ENCODE data around the gene ITGAV.

The ITGAV gene

DNA sequence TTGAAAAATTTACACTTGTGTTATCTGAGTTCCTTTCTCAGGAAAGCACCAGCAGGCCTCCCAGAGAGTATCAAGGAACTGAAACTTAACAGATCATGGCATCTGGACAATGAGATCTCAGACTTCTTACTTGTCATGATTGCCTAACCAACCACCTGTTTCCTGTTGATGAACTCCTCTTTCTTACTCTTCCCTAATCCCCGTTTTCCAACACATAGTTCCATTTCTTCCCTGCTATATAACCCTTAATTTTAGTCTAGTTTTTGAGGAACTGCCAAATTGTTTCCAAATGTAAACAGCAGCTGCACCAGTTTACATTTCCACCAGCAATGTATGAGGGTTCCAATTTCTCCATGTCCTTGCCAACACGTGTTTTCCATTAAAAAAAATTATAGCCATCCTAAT lies 98.0 kb downstream of the ITGAV start:
- no peak for DNase-seq

DNA sequence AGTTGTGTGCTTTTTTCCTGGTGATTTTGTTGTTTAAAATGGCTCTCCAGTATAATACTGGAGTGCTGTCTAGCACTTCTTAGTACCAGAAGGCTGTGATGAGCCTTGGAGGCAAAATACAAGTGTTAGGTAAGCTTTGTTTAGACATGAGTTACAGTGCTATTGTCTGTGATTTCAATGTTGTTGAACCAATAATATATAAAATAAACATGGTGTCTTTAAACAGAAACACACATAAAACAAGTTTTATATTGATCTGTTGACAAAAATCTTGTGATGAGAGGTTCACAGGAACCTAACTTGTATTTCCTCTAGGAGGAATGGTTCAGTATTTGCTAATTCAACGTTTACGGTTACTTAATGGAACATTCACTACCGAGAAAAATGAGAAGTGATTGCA lies 99.0 kb downstream of the ITGAV start:
- DNase-seq = no peak

DNA sequence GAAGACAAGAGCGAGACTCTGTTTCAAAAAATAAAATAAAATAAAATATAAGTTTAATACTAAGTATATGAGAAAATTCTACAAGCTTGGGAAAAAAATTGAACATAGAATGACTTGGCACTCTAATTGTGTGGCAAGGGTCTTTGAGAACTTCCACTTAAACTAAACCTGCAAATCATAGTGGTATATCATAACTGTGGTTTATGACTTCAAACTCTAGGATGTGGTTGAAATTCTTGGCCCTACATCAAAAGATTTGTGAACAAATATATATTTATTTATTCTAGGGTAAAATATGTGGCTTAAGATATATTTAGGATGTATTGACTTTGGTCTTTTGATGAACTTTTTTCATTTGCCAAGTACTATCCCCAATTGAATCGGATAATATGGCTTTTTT lies 100.9 kb downstream of the ITGAV start:
- no peak for DNase-seq

DNA sequence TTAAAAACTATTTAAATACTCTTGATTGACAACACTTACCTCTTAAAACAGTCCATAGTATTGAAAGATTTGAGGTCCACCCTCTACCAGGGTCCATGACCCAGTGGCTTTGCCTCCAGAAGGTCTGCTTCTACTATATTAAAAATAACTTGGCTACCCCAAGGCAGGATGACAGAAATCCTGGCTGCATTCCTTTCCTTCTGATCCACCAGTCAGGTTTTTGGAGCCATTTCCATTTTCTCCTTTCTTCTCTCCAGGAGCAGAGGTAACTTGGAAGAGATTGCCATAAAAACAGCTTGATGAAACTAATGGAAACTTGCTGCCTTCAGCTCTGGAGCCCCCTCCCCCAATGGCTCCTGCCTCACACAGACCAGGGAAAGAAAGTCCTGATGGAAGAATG lies 101.4 kb downstream of the ITGAV start:
- no peak for DNase-seq

DNA sequence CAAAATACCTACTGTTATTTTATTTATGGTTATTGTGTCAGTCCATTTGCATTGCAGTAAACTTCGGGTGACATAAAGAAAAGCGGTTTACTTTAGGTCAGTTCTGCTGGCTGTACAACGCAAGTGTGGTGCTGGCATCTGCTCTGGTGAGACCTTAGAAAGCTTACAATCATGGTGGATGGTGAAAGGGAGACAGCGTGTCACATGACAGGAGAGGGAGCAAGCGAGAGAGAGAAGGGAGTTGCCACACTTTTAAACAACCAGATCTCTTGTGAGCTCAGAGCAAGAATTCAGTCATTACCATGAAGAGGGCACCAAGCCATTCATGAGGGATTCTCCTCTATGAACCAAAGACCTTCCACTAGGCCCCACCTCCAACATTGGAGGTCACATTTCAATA lies 102.0 kb downstream of the ITGAV start:
- DNase-seq = no peak

DNA sequence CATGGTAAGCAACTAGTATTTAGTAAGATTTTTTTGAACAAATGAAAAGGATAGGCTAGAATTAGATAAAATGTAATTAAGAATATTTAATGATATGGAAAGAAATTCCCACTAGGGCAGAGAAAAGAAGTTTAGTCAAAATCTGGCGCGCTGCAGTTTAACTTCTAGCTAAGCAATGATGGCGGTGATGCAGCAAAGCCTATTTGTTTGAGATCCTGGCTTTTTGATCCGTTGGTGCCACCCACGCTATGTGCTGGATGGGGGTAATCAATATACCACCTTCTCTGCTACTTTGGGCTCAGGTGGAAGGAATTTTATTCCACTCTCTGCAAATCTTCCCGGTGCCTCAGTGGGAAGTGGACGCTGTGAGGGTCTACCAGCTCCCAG lies 103.6 kb downstream of the ITGAV start:
- no peak for DNase-seq

DNA sequence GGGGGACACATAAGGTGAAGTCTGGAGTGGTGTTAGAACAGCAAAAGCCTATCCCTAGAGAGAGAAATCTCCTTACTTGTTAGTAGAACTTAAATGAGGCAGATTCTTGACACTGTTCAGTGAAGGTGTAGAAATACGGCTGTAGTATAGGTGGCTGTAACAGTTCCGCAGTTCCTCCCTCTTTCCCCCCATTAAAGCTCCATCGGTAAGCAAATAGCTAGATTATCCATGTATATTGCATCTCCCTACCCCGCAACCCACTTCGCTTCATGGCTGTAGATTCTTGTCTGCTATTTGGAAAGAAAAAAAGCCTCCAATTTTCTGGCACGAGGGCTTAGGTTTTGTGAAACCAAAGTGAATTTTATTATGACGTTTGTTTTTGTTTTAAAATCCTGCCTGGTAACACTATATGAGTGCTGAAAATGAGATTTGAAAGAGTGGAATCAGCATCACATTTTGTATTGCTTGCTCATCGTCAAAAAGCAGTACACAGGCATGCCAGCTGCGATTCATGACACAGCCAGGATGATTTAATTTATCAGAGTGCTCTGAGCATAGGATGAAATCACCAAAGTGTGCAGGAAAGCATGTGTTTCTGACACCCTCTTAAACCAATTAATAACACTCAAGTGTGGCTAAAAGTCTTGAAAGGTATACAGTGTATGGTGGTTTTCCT lies 105.4 kb downstream of the ITGAV start:
- no peak for DNase-seq

DNA sequence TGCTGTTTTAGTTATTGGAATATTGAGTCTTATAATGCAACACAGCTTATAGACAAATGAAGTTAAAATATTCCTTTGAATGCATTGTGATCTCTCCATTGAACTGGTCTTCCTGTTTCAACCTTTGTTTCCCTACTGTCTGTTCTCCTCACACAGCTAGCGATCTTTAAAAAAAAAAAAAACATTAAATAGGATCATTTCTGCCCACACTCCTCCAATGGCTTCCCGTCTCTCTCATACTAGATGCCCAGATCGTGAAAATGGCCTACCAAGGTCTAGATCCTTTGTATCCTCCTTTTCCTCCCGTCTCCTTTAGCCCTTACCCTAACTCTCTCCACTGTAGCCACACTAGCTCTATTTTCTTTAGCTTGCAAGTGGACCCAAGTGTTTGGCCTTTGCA lies 106.4 kb downstream of the ITGAV start:
- no peak for DNase-seq

DNA sequence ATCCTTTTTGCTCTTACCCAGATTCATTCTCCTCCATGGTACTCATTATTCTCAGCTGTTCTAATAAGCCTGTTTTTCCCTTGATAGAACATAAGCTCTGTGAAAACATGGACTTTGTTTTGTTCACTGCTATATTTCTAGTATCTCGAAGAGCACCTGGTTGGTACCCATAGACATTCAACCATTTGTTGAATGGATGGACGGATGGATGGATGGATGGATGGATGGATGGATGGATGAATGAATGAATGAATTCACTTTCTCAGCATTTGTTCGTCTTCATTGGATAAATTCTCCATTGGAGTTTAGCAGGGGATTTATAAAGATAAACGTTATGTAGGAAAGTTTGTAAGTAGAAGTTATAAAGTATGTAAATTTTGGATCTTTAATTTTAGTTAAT lies 106.9 kb downstream of the ITGAV start:
- no peak for DNase-seq

DNA sequence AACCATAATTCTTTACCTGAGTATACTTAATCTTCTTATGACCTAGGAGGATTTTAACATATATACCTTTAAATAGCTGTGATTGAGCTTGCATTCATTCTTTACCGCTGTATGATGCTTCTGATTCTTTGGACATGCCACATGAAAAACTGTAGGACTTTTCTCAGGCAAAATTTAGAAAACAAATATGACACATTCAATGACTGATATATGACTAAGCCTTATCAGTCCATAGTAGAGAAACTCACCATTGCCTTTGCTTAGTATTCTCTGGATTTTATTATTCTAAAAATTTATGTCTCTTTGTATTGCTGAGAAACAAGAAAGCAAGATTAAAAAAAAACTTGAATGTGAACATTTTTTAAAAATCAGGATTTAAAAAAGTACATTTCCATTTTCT lies 107.7 kb downstream of the ITGAV start:
- no peak for DNase-seq

DNA sequence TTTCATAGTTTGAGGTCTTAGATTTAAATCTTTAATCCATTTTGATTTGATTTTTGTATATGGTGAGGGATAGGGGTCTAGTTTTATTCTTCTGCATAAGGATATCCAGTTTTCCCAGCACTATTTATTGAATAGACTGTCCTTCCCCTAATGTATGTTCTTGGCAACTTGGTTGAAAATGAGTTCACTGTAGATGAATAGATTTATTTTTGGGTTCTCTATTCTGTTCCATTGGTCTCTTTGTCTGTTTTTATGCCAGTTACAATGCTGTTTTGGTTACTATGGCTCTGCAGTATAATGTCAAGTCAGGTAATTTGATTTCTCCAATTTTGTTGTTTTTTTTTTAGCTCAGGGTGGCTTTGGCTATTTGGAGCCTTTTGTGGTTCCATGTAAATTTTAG lies 109.9 kb downstream of the ITGAV start:
- DNase-seq = no peak

DNA sequence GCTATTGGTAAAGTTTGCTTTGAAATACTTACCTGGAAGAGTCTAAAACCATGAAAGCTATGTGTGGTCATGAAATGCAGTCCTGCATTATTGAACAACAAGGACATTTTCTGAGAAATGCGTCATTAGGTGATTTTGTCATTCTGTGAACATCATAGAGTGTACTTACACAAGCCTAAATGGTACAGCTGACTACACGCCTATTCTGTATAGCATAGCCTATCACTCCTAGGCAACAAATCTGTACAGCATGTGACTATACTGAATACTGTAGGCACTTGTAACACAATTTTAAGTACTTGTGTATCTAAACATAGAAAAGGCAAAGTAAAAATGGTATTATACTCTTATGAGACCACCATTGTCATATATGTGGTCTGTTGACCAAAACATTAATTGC lies 112.2 kb downstream of the ITGAV start:
- DNase-seq = no peak

DNA sequence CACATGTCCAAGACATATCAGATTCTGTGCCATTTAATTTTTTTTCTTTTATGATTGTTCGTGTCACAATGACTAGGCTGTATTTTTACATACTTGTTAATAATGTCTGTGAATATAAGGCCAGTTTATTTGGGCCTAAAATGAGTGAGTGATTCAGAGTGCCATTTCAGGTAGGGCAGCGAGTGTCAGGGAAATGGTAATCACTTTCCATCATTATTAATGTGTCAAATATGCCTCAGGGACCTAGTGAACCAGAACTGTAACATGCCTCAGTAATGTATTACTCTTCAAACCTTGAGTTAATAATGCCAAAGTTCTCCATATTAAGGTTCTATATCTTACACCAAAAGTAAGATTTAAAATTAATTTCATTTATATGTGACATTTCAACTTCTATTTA lies 112.6 kb downstream of the ITGAV start:
- DNase-seq = no peak

DNA sequence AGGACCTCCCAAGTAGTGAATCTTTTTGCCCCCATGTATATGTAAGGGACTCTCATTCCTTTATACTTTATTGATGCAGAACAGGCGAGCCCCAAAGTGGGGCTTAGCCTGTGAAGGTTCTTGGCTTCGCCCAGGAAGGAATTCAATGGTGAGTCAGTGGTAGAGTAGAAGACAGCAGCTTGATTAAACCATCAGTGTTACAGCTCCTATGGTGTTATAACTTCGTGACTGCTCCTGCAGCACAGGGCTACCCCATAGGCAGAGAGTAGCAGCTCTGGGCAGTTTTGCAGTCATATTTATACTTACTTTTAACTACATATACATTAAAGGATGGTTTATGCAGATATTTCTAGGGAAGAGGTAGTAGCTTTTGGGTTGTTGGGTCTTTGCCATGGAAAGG lies 115.0 kb downstream of the ITGAV start:
- DNase-seq = no peak

DNA sequence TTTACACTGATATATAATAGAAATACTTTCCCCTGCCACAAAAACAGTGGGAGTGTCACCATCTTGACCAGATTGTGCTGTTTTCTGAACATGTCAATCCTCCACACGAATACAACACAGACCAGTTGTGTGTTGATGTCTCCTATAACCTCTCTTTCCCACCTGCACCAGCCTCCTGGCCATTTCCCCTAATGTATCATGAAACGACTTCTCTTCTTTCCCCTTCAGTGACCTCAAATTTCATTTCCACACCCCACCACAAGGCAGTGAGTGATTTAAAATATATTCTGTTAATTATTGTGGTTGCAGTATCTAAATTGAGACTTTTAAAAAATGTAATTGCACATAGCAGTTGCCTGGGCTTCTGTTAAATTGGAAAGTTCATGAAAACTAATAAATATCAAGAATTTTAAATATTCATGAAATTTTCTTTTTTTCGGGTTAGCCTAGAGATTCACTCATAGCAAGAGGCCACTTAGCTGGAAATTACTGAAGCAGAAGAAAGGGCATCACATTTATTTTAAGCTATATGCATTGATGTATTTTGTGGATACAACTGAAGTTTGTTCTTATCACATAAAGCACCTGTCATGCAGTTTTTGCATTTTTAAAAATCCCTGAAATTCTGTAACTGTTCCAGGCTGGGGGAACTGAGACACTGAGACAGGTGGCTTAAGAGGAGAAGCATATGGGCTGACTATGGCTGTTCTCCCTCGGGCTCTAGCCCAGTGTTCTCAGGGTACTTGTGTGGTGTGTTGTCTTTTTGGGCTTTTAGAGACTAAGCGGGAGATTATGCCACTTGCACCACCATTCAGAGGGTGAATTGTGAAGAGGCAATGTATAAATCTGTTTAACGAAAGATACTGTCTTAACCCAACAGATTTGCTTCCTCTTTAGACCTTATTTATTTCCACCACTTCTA lies 119.9 kb downstream of the ITGAV start:
- no peak for DNase-seq

DNA sequence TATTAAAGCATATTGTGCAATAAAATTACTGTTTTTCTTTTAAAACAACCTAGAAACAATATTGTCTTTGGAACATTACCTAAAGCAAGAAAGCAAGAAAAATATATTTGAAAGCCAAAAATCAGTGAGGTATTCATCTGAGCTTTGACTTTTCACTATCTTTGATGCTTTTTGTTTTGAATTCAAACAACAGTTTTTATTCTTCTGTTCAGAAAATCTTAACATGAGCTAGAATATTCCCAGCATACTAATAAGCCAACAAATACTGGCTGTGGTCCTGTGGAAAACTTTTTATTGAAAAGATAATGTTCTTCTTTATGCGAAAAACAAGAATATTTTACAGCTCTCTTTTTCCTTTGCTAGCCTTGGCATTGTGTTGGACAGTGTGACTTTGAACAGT lies 123.8 kb downstream of the ITGAV start:
- DNase-seq = no peak

DNA sequence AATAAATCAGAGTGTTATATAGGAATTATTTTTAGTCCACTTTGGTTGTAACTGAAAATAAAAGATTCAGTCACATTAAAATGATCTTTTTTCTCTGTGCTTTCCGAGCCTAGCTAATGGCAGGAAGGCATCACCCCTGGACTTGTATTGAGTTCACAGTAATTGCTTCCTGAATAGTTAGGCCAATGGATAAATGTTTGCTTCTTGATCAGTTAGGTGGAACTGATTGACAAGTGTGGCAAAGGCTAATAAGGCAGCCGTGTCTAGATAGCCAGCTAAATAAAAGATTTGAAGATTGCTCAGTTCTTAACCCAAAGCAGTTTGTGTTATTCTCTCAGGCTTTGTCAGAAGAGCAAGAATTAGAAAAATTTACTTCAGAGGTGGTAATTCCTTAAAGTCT lies 124.8 kb downstream of the ITGAV start:
- DNase-seq = no peak

DNA sequence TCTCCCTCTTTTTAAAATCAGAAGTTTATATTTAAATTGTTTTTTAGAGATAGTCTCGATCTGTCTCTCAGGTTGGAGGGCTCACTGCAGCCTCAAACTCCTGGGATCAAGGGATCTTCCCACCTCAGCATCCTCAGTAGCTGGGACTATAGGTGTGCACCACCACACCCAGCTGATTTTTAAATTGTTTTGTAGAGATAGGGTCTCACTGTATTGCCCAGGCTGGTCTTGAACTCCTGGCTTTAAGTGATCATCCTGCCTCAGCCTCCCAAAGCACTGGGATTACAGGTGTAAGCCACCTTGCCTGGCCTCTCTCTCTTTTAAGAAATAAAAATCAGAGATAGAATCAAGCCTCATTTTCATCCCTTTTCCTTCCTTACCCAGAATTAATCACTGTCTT lies 126.1 kb downstream of the ITGAV start:
- no peak for DNase-seq

DNA sequence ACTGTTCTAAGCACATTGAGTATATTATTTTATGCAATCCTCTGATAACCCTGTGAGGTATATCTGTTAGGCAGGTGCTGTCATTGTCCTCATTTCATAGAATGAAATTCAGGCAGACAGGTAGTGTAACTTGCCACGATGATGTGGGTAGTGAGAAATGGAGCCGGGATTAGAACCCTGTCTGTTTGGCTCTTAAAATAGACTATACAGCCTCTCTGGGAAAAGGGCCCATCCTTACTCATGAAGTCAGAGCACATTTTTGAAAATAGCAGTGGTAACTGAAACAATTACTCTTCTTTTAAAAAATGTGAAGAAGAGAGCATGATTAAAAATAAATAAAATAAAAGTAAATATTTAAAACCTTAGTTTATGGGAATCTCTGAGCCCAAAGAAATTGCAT lies 127.0 kb downstream of the ITGAV start:
- DNase-seq = no peak

DNA sequence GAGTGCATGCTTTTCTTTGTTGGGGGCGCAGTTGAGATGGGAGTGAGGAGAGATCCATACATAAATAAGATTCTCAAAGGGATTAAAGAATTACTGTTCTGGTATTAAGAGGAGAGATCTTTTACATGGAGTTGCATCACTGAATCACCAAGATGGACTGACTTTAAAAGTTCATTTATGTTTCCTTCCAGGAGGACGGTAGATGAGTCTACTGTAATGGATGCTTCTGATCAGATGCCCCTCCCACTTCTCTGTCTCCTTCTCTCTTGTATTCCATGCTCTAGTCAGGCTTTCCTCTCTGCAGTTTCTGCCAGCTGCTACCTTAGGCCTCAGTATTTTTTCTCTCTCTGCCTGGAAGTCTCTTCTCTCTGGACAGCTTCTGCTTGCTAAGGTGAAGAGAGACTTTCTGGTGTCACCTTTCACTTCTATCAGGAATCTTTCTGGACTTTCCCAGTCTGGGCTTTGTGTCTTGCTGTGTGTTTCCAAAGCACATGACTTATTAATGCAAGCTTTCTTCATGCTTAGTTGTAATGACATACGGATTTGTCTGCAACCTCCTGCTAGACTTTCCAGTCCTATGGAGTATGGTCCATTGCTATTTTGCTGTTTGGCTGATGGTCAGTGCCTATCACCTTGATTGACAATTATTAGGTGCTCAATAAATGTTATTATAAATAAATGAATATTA lies 127.6 kb downstream of the ITGAV start:
- no peak for DNase-seq

DNA sequence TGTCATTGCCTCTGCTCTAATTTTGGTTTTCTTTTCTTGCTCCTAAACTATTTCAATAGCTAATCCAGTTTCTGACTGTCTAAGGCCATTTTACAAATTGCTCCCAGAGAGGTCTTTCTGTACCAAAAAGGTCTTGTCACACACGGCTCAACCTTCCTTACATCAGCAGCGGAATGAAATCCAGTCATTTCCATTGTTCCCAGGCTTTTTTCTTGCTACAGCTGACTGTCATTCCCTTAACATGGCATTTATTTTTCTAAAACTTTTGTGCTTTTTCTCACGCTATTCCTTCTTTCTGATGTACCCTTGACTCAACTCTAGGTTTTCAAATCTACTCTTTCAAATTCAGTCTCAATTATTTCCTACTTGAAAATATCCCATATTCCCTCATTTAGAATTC lies 128.3 kb downstream of the ITGAV start:
- no peak for DNase-seq

DNA sequence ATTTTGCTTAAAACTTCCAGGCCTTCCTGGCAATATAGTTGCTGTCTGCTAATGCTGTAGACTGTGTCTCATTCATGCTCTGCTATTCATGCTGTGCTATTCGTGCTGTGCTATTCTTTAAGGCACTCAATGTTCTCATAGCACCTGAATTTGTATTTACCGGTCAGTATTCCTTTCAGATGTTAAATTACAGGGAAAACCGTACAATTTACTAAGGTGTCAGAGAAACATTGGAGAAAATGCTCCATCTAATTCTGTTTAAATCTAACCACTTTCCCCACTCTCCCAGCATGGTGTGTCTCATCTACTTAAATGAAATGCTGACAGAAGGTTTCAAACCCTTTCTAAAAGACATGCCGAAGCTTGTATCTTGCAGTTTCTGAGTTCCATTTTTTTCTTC lies 129.0 kb downstream of the ITGAV start:
- no peak for DNase-seq

DNA sequence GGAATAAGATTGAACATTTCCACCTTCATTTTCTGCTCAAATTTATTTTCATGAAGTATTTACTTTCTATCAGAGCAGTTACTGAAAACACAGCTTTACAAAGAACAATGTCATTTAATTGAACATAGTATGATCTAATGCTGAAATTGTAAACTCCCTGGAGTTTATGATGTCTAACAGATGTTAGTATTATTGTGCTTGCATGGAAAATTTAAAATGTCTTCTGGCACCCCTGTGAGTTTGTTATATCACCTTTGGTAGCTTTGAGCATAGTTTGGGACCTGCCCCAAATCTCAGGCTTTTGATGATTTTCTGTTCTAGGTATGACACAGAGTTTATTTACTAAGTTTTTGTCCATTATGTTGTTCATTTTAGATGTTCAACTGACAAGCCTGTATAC lies 132.1 kb downstream of the ITGAV start:
- DNase-seq = no peak

DNA sequence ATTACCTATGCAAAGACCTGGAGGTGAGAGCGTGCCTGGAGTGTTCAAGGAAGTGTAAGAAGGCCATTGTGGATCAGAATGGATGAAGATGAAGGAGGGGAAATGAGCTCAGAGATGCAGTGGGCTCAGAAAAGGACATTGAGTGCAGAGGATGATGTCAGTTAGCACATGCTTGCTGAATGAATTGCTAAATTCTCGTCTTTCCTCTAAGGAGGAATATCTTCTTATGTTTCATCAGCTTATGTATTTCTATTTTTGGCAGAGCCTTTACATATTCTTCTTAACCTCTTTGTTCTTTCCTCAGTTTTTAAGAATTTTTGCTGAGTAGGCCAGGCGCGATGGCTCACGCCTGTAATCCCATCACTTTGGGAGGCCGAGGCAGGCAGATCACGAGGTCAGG lies 134.9 kb downstream of the ITGAV start:
- no peak for DNase-seq

Data from stimulated activated CD4-positive, alpha-beta T cell treated with anti-CD3 and anti-CD28 coated beads, Interleukin-4, amount 100 ng/mL, for 24 hours (primary cell).